Peyer's patch (tissue), 4 donors: Measurements from ENCODE around the gene SORBS1.

Experiments used
- POLR2A ChIP-seq, 2 donors: fragments of 450-650 bp; IDR thresholded peaks; one replicate each; pipeline ENCODE4 v1.5.1; 2017; ENCODE audit warnings: antibody characterized with exemption in 2 of 2, mild to moderate bottlenecking in 2 of 2, moderate library complexity in 2 of 2
- TF ChIP-seq, protein P1 (sequence below), 6 experiments: fragments of 450-650 bp in 4 of 6; fragments of 200-600 bp in 2 of 6; sonication (generic) in 1 of 6; IDR thresholded peaks; one replicate each; pipeline ENCODE4 v1.5.1; 2017 to 2019; ENCODE audit warnings: antibody characterized with exemption in 6 of 6, mild to moderate bottlenecking in 3 of 6, moderate library complexity in 1 of 6

DNA sequence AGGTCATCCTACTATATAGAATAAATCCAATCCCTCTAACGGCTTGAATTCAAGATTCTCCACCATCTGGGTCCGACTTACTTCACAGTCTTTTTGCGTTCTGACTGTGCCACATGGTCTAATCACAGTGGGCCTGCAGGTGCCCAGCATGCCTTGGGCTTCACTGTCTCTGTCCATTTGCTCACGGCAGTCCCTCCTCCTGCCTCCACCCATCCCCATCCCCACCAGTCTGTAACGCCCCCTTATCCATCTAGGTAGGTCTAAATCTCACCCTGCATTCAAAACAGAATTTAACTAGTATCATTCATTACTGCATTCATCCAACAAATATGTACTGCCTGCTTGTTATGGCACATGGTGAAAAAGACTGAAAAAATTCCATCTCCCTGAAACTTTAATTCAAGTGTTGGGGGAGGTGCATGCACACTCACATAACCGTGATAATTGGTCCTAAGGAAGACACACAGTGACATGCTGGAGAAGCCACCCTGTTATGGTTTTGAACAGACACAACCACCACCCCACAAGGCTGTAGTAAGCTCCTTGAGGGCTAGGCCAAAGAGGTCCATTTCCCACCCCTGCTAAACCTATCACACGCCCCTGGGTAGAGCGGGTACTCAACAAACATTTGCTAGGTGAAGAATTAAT is 24.2 kb downstream of the SORBS1 start:
- TF ChIP-seq, protein P1, sequence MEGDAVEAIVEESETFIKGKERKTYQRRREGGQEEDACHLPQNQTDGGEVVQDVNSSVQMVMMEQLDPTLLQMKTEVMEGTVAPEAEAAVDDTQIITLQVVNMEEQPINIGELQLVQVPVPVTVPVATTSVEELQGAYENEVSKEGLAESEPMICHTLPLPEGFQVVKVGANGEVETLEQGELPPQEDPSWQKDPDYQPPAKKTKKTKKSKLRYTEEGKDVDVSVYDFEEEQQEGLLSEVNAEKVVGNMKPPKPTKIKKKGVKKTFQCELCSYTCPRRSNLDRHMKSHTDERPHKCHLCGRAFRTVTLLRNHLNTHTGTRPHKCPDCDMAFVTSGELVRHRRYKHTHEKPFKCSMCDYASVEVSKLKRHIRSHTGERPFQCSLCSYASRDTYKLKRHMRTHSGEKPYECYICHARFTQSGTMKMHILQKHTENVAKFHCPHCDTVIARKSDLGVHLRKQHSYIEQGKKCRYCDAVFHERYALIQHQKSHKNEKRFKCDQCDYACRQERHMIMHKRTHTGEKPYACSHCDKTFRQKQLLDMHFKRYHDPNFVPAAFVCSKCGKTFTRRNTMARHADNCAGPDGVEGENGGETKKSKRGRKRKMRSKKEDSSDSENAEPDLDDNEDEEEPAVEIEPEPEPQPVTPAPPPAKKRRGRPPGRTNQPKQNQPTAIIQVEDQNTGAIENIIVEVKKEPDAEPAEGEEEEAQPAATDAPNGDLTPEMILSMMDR (IDR thresholded peaks at IDR 0.05) = no peak
- TF ChIP-seq POLR2A (IDR thresholded peaks at IDR 0.05) = no peak
